Left lung (tissue), 10 donors: ENCODE measurements around the gene GON7. TPM values are rescaled to one million over a fixed set of nuclear protein-coding genes. Genes with fewer than 3 reads are reported as not detected.

Experiments
- ATAC-seq: fragments of 200-7000 bp; cut with Tn5 transposase; one replicate; pipeline ENCODE4 v1.9.1; 2020; ENCODE audit warnings: moderate library complexity
- DNase-seq, 4 donors: peaks; one replicate each; pipeline ENCODE4 v3.0.0-alpha.2; 2013 to 2020
- H3K27ac ChIP-seq, 2 donors: fragments of 200-600 bp; sonication (generic) in 1 of 2; one replicate each; pipeline versions ENCODE4 v1.5.0 to v1.8.0; 2020 to 2021
- H3K27me3 ChIP-seq, 2 donors: fragments of 200-600 bp; sonication (generic) in 1 of 2; one replicate each; pipeline versions ENCODE4 v1.5.0 to v1.8.0; 2020 to 2021
- H3K36me3 ChIP-seq, 2 donors: fragments of 200-600 bp; sonication (generic) in 1 of 2; one replicate each; pipeline versions ENCODE4 v1.5.0 to v1.8.0; 2020 to 2021
- H3K4me1 ChIP-seq, 2 donors: fragments of 200-600 bp; one replicate each; pipeline ENCODE4 v1.8.0; 2021
- H3K4me3 ChIP-seq, 2 donors: fragments of 200-600 bp; sonication (generic) in 1 of 2; one replicate each; pipeline versions ENCODE4 v1.5.0 to v1.8.0; 2020 to 2021; ENCODE audit warnings: mild to moderate bottlenecking in 1 of 2
- H3K9me3 ChIP-seq, 2 donors: fragments of 200-600 bp; sonication (generic) in 1 of 2; one replicate each; pipeline versions ENCODE4 v1.5.0 to v1.8.0; 2020 to 2021
- intact Hi-C, 2 donors: fragments of 100-400 bp; cut with DNase I; formaldehyde crosslinking; loops; one replicate each; pipeline versions ENCODE4 v1.11.2 to v1.14.2; 2022
- polyA plus RNA-seq, 6 donors: library from polyadenylated mRNA; unstranded; fragments of 120-200 nt; gene quantifications; one replicate each; pipeline ENCODE4 v1.2.1, GENCODE V29; 2013; ENCODE audit not compliant: insufficient read length in 6 of 6
- total RNA-seq, 2 donors: library from RNA; stranded (reverse); fragmentation: NEBNext Ultra II Directional; extraction: Animal tissue kit (Norgen Biotek cat#: 25700); gene quantifications; one replicate each; pipeline ENCODE4 v1.2.1, GENCODE V29; 2021
- TF ChIP-seq, protein P1 (sequence below), 2 donors: fragments of 200-600 bp; sonication (generic) in 1 of 2; IDR thresholded peaks; one replicate each; pipeline versions ENCODE4 v1.5.0 to v1.8.0; 2021; ENCODE audit warnings: antibody characterized with exemption in 2 of 2
- donor health status: DM: no; HTN: yes; CAD: no.
- donor health status: DM: no; HTN: no; CAD: no.

GON7 gene
- total and polyA plus RNA-seq, 8 donors: 11.7 to 16.5 (median 13.3) TPM

DNA sequence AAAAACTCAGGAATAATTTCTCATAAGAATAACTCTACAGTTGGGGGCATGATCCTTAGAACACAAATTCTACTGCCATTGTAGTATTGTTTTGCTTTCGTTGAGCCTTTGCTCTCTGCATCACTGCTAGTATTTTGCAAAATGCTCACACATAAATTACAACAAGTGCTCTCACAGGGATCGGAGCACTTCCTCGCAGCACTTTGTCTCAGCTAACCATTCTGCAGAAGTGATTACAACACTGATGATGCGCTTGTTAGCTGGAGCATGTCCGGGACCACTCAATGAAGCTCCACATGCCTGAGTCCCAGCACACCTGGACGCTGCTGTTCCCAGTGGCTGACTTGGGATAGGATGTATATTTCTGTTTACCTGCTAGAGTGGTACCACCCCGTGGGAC, 53.7 kb downstream of the GON7 start:
- Histone ChIP-seq H3K27ac (no peak overlapping the region), H3K4me1 (peaks cover 0 to 17% of the 10 kb centered on the region in 2 donors), H3K27me3 (no peaks in the 10 kb centered on the region), H3K36me3 (no peaks in the 10 kb centered on the region), H3K9me3 (no peaks in the 10 kb centered on the region), H3K4me3 (no peak overlapping the region)
- TF ChIP-seq, protein P1, sequence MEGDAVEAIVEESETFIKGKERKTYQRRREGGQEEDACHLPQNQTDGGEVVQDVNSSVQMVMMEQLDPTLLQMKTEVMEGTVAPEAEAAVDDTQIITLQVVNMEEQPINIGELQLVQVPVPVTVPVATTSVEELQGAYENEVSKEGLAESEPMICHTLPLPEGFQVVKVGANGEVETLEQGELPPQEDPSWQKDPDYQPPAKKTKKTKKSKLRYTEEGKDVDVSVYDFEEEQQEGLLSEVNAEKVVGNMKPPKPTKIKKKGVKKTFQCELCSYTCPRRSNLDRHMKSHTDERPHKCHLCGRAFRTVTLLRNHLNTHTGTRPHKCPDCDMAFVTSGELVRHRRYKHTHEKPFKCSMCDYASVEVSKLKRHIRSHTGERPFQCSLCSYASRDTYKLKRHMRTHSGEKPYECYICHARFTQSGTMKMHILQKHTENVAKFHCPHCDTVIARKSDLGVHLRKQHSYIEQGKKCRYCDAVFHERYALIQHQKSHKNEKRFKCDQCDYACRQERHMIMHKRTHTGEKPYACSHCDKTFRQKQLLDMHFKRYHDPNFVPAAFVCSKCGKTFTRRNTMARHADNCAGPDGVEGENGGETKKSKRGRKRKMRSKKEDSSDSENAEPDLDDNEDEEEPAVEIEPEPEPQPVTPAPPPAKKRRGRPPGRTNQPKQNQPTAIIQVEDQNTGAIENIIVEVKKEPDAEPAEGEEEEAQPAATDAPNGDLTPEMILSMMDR (IDR thresholded peaks at IDR 0.05): no peak
- ATAC-seq: no peak
- DNase-seq: peak in 1 of 4 donors; percentile 15
- intact Hi-C loops: no loop called here

Other genes with a start within 250 kb of the GON7 start
- gene ITPK1, start 91.1 kb downstream of the GON7 start, total RNA-seq: 100 to 1,000 TPM in 1 of 2 donors, 10 to 100 TPM in 1; 65.6 to 108 TPM
- gene ITPK1, start 91.1 kb downstream of the GON7 start, polyA plus RNA-seq: 10 to 100 TPM; 18.1 to 22.5 (median 20.0) TPM
- 10 to 100 TPM; 20.3 to 28.9 TPM for gene MOAP1, start 22.2 kb downstream of the GON7 start, total RNA-seq
- 10 to 100 TPM; 31.2 to 37.0 (median 35.3) TPM for gene MOAP1, start 22.2 kb downstream of the GON7 start, polyA plus RNA-seq
- gene LYSET, start 21.7 kb downstream of the GON7 start, total RNA-seq: 10 to 100 TPM; 29.1 to 42.7 TPM
- gene LYSET, start 21.7 kb downstream of the GON7 start, polyA plus RNA-seq: 10 to 100 TPM; 21.9 to 24.9 (median 22.7) TPM
- gene UBR7, start 191 bp upstream of the GON7 start, total RNA-seq: 10 to 100 TPM; 19.4 to 21.2 TPM
- 10 to 100 TPM; 28.4 to 37.3 (median 32.4) TPM for gene UBR7, start 191 bp upstream of the GON7 start, polyA plus RNA-seq
- gene BTBD7, start 126.0 kb upstream of the GON7 start, total RNA-seq: 10 to 100 TPM; 32.1 to 35.9 TPM
- gene BTBD7, start 126.0 kb upstream of the GON7 start, polyA plus RNA-seq: 10 to 100 TPM; 37.5 to 42.8 (median 39.5) TPM
- gene COX8C, start 140.1 kb upstream of the GON7 start, total RNA-seq: not detected
- under 1 TPM in 4 of 6 donors, not detected in 2; 0.36 to 0.44 (median 0.40) TPM for gene COX8C, start 140.1 kb upstream of the GON7 start, polyA plus RNA-seq
- gene UNC79, start 223.9 kb upstream of the GON7 start, total RNA-seq: under 1 TPM; 0.13 to 0.20 TPM
- under 1 TPM; 0.35 to 0.65 (median 0.49) TPM for gene UNC79, start 223.9 kb upstream of the GON7 start, polyA plus RNA-seq